Caco-2 (cell line): ENCODE data around the gene MAP7. TPM values are rescaled to one million over a fixed set of nuclear protein-coding genes. Genes with fewer than 3 reads are reported as not detected.

ENCODE experiments used
- BruUV-seq: library from RNA; stranded (reverse); fragments of 400-500 nt; replicated peaks from 2 replicates; lab custom pipeline; 2021; lab: Mats Ljungman, UMichigan
- CTCF ChIA-PET: fragments of 300-600 bp; sonication (Branson Sonifier 250); formaldehyde crosslinking; loops from one replicate; lab custom pipeline; 2022; ENCODE audit warnings: antibody characterized with exemption; lab: Charles Lee
- POLR2A ChIA-PET: fragments of 300-600 bp; sonication (Branson Sonifier 250); formaldehyde crosslinking; loops from one replicate; lab custom pipeline; 2022; ENCODE audit warnings: antibody characterized with exemption; lab: Charles Lee
- DNase-seq, 2 experiments: peaks; one replicate each; pipeline versions ENCODE4 v3.0.0 to v3.0.0-alpha.2; 2020 to 2022
- H3K27me3 ChIP-seq: replicated peaks from 2 replicates; pipeline ENCODE4 v1.6.0; 2011; ENCODE audit warnings: low read length; ENCODE audit not compliant: control insufficient read depth, insufficient read depth
- H3K36me3 ChIP-seq: 2 replicates; pipeline ENCODE4 v1.5.1; 2011; ENCODE audit warnings: low read length; ENCODE audit not compliant: control insufficient read depth, insufficient read depth
- H3K4me1 ChIP-seq: fragments of 250-450 bp; sonication (Bioruptor Pico); 2 replicates; pipeline ENCODE4 v1.5.1; 2020; ENCODE audit warnings: mild to moderate bottlenecking
- H3K4me3 ChIP-seq: 2 replicates; pipeline ENCODE4 v1.5.1; 2011; ENCODE audit warnings: low read depth, mild to moderate bottlenecking, control low read depth, low read length
- H3K9me3 ChIP-seq: fragments of 250-450 bp; sonication (Bioruptor Pico); 2 replicates; pipeline ENCODE4 v1.5.1; 2020; ENCODE audit warnings: mild to moderate bottlenecking, moderate library complexity
- H3K27ac Mint-ChIP-seq: one replicate; pipeline ENCODE4 v1.8.0; 2022; ENCODE audit warnings: mixed read lengths; ENCODE audit not compliant: unreplicated experiment
- H3K27me3 Mint-ChIP-seq: one replicate; pipeline ENCODE4 v1.8.0; 2022; ENCODE audit warnings: mixed read lengths; ENCODE audit not compliant: insufficient read depth, unreplicated experiment
- H3K36me3 Mint-ChIP-seq: one replicate; pipeline ENCODE4 v1.8.0; 2022; ENCODE audit warnings: mild to moderate bottlenecking, mixed read lengths; ENCODE audit not compliant: insufficient read depth, unreplicated experiment
- H3K4me1 Mint-ChIP-seq: one replicate; pipeline ENCODE4 v1.8.0; 2022; ENCODE audit warnings: low read depth, mixed read lengths; ENCODE audit not compliant: unreplicated experiment
- H3K4me3 Mint-ChIP-seq: one replicate; pipeline ENCODE4 v1.8.0; 2022; ENCODE audit warnings: mild to moderate bottlenecking, moderate library complexity, mixed read lengths; ENCODE audit not compliant: unreplicated experiment
- H3K9me3 Mint-ChIP-seq: one replicate; pipeline ENCODE4 v1.8.0; 2022; ENCODE audit warnings: mixed read lengths; ENCODE audit not compliant: unreplicated experiment
- intact Hi-C: fragments of 100-400 bp; cut with micrococcal nuclease; formaldehyde crosslinking; loops from one replicate; pipeline ENCODE4 v1.10.0; 2022; ENCODE audit not compliant: unreplicated experiment
- total RNA-seq: library from RNA; stranded (reverse); gene quantifications from 2 replicates; pipeline ENCODE4 v1.2.3, GENCODE V29; 2022
- TF ChIP-seq, protein P1 (sequence below), 2 experiments: fragments of 200-600 bp in 1 of 2; IDR thresholded peaks; 1 replicate in 1 of 2; 2 replicates in 1 of 2; pipeline versions ENCODE4 v1.5.1 to v1.8.0; 2011 to 2022; ENCODE audit warnings: antibody characterized with exemption in 1 of 2, control low read depth in 1 of 2, inconsistent platforms in 1 of 2, low read depth in 1 of 2, low read length in 1 of 2, mild to moderate bottlenecking in 1 of 2, moderate library complexity in 1 of 2; ENCODE audit not compliant: insufficient read depth in 1 of 2, severe bottlenecking in 1 of 2, unreplicated experiment in 1 of 2

The MAP7 gene
- total RNA-seq, 1 experiment from 2014 or later: 55.3 TPM

DNA sequence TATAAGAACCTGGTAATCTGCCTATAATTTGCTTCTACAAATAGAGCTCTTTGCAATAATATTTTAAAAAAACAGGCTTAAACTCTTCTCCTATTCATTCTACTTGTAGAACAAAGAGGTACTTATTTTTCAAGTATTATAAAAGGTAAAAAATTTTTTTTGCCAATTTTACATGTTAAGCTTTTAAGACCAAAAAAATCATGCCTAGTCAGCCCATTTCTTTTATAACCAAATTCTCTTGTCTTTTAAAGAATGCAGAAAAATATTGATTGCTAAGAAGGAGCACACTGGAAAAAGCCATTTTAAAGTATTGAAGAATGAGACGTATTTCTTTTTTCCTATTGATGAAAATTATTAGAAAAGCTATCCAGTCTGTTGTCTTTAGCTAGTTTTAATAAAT is 206.5 kb downstream of the MAP7 start:
- POLR2A ChIA-PET: no interaction called here
- intact Hi-C loops: no loop called here
- DNase-seq: no peak
- no peaks in the 10 kb centered on the region for H3K4me1 Mint-ChIP-seq
- H3K4me3 Mint-ChIP-seq: no peak overlapping the region
- no peaks in the 10 kb centered on the region for H3K9me3 Mint-ChIP-seq
- H3K4me3 ChIP-seq: no peak overlapping the region
- no peaks in the 10 kb centered on the region for H3K4me1 ChIP-seq
- peaks cover 26% of the 10 kb centered on the region for H3K36me3 Mint-ChIP-seq
- no peak overlapping the region for H3K27ac Mint-ChIP-seq
- CTCF ChIA-PET: no interaction called here
- TF ChIP-seq, protein P1, sequence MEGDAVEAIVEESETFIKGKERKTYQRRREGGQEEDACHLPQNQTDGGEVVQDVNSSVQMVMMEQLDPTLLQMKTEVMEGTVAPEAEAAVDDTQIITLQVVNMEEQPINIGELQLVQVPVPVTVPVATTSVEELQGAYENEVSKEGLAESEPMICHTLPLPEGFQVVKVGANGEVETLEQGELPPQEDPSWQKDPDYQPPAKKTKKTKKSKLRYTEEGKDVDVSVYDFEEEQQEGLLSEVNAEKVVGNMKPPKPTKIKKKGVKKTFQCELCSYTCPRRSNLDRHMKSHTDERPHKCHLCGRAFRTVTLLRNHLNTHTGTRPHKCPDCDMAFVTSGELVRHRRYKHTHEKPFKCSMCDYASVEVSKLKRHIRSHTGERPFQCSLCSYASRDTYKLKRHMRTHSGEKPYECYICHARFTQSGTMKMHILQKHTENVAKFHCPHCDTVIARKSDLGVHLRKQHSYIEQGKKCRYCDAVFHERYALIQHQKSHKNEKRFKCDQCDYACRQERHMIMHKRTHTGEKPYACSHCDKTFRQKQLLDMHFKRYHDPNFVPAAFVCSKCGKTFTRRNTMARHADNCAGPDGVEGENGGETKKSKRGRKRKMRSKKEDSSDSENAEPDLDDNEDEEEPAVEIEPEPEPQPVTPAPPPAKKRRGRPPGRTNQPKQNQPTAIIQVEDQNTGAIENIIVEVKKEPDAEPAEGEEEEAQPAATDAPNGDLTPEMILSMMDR (IDR thresholded peaks at IDR 0.05; ENCODE audit: insufficient read depth in 1 of 2, low read depth in 1 of 2, low read length in 1 of 2, severe bottlenecking in 1 of 2, unreplicated experiment in 1 of 2): no peak
- H3K27me3 ChIP-seq: no peaks in the 10 kb centered on the region
- H3K9me3 ChIP-seq: no peaks in the 10 kb centered on the region
- H3K36me3 ChIP-seq: no peaks in the 10 kb centered on the region; the same call in 1 of the 2 replicates
- H3K27me3 Mint-ChIP-seq: no peaks in the 10 kb centered on the region
- TSS peak; percentile 73 for BruUV-seq

- Mint-ChIP-seq H3K9me3 (no peaks in the 10 kb centered on the region), H3K36me3 (peaks cover 25% of the 10 kb centered on the region), H3K4me3 (no peak overlapping the region), H3K27ac (no peak overlapping the region), H3K4me1 (no peaks in the 10 kb centered on the region), H3K27me3 (no peaks in the 10 kb centered on the region)
- TF ChIP-seq, protein P1 (IDR thresholded peaks at IDR 0.05; ENCODE audit: insufficient read depth in 1 of 2, low read depth in 1 of 2, low read length in 1 of 2, severe bottlenecking in 1 of 2, unreplicated experiment in 1 of 2): no peak
- Histone ChIP-seq H3K27me3 (no peaks in the 10 kb centered on the region), H3K36me3 (no peaks in the 10 kb centered on the region; the same call in 1 of the 2 replicates), H3K4me3 (no peak overlapping the region), H3K9me3 (no peaks in the 10 kb centered on the region), H3K4me1 (no peaks in the 10 kb centered on the region)
- ChIA-PET POLR2A (no interaction called here), CTCF (interaction anchor here (0.7 kb wide), 1 partner anchor 44 kb away, joined by 3 read pairs; no protein-coding TSS in a partner anchor)
- no TSS peak for BruUV-seq
- intact Hi-C loops: no loop called here
- DNase-seq: no peak
Measured at GRCh38 chr6:136343275-136343674, 206.9 kb downstream of the MAP7 start.

- H3K4me1 ChIP-seq: no peaks in the 10 kb centered on the region
- BruUV-seq: no TSS peak
- Mint-ChIP-seq H3K9me3 (no peaks in the 10 kb centered on the region), H3K4me3 (no peak overlapping the region), H3K27ac (no peak overlapping the region), H3K36me3 (peaks cover 12% of the 10 kb centered on the region), H3K27me3 (no peaks in the 10 kb centered on the region), H3K4me1 (peaks cover 4% of the 10 kb centered on the region)
- POLR2A ChIA-PET: no interaction called here
- H3K9me3 ChIP-seq: no peaks in the 10 kb centered on the region
- no peaks in the 10 kb centered on the region; the same call in 1 of the 2 replicates for H3K36me3 ChIP-seq
- TF ChIP-seq, protein P1 (IDR thresholded peaks at IDR 0.05; ENCODE audit: insufficient read depth in 1 of 2, low read depth in 1 of 2, low read length in 1 of 2, severe bottlenecking in 1 of 2, unreplicated experiment in 1 of 2): no peak
- intact Hi-C loops: no loop called here
- CTCF ChIA-PET: no interaction called here
- DNase-seq: no peak
- H3K4me3 ChIP-seq: no peak overlapping the region
- H3K27me3 ChIP-seq: no peaks in the 10 kb centered on the region
Measured at GRCh38 chr6:136341967-136342366, 208.3 kb downstream of the MAP7 start.
